ENCODE measurements around the gene TNS1. TPM values are rescaled to one million over a fixed set of nuclear protein-coding genes. Genes with fewer than 3 reads are reported as not detected.
A peak's percentile ranks its signal among the peaks of the same experiment; 100 is the strongest.

Gene TNS1
- polyA plus RNA-seq, 3 donors = 0.26 to 1.6 (median 1.5) TPM

GRCh38 chr2:217947383-217948350, 55.1 kb downstream of the TNS1 start:
- no peaks in the 10 kb centered on the region for H3K36me3 ChIP-seq (replicated peaks in 1 of 2; ENCODE audit: control insufficient read depth in 1 of 2, insufficient read depth in 2 of 2, low read length in 2 of 2)
- peaks cover 0 to 4% of the 10 kb centered on the region in 2 donors for H3K36me3 Mint-ChIP-seq
- TF ChIP-seq CTCF (IDR thresholded peaks at IDR 0.05) = no peak
- peaks cover 23% of the 10 kb centered on the region for H3K4me1 Mint-ChIP-seq
- H3K27ac Mint-ChIP-seq = peak overlapping the region in 1 of 7 donors; percentile 19
- no peaks in the 10 kb centered on the region for H3K9me3 Mint-ChIP-seq
- H2AFZ ChIP-seq (ENCODE audit: insufficient read depth, low read depth, low read length, poor library complexity, severe bottlenecking) = no peak overlapping the region
- no peaks in the 10 kb centered on the region for H3K27me3 ChIP-seq (ENCODE audit: control insufficient read depth in 2 of 2, insufficient read depth in 2 of 2, low read length in 2 of 2)
- H3K27me3 Mint-ChIP-seq (ENCODE audit: low read depth in 3 of 3) = peaks cover 0 to 4% (median 1%) of the 10 kb centered on the region in 3 donors
- H3K9ac ChIP-seq (ENCODE audit: insufficient read depth, low read length, poor library complexity, severe bottlenecking) = no peak overlapping the region
- peaks cover 17 to 23% of the 10 kb centered on the region in 2 donors for H3K4me1 ChIP-seq (ENCODE audit: control insufficient read depth in 1 of 2, insufficient read depth in 2 of 2, low read length in 2 of 2)
- no peak for DNase-seq
- no peak overlapping the region for H3K4me3 Mint-ChIP-seq
- WGBS (ENCODE audit: insufficient coverage) = 93% methylated on average over 15 of the region's 19 CpGs
- no peak overlapping the region for H3K4me3 ChIP-seq (replicated peaks in 1 of 3; ENCODE audit: low read depth in 2 of 3, low read length in 3 of 3)
- H3K4me2 ChIP-seq (replicated peaks; ENCODE audit: extremely low read depth, low read length, poor library complexity, severe bottlenecking) = no peak overlapping the region
- H3K9me3 ChIP-seq (replicated peaks in 1 of 2; ENCODE audit: control insufficient read depth in 1 of 2, insufficient read depth in 1 of 2, low read length in 2 of 2) = no peaks in the 10 kb centered on the region
- intact Hi-C loops (cut with micrococcal nuclease) = loop anchor here in 1 of 2 donors (5.0 kb wide), 1 partner anchor 40 kb away; no protein-coding TSS in a partner anchor
- H4K20me1 ChIP-seq (ENCODE audit: insufficient read depth, low read length) = no peaks in the 10 kb centered on the region
- H3K27ac ChIP-seq (ENCODE audit: low read depth in 1 of 2, low read length in 2 of 2) = no peak overlapping the region
- no peaks in the 10 kb centered on the region for H3K79me2 ChIP-seq (ENCODE audit: insufficient read depth, low read length)

GRCh38 chr2:217946051-217946450, 56.7 kb downstream of the TNS1 start:
- Histone ChIP-seq H3K36me3 (replicated peaks in 1 of 2; ENCODE audit: control insufficient read depth in 1 of 2, insufficient read depth in 2 of 2, low read length in 2 of 2) (no peaks in the 10 kb centered on the region), H3K4me2 (replicated peaks; ENCODE audit: extremely low read depth, low read length, poor library complexity, severe bottlenecking) (no peak overlapping the region), H3K9ac (ENCODE audit: insufficient read depth, low read length, poor library complexity, severe bottlenecking) (no peak overlapping the region), H3K79me2 (ENCODE audit: insufficient read depth, low read length) (no peaks in the 10 kb centered on the region), H2AFZ (ENCODE audit: insufficient read depth, low read depth, low read length, poor library complexity, severe bottlenecking) (no peak overlapping the region), H3K9me3 (replicated peaks in 1 of 2; ENCODE audit: control insufficient read depth in 1 of 2, insufficient read depth in 1 of 2, low read length in 2 of 2) (no peaks in the 10 kb centered on the region), H3K4me3 (replicated peaks in 1 of 3; ENCODE audit: low read depth in 2 of 3, low read length in 3 of 3) (no peak overlapping the region), H4K20me1 (ENCODE audit: insufficient read depth, low read length) (no peaks in the 10 kb centered on the region), H3K27ac (ENCODE audit: low read depth in 1 of 2, low read length in 2 of 2) (no peak overlapping the region), H3K27me3 (ENCODE audit: control insufficient read depth in 2 of 2, insufficient read depth in 2 of 2, low read length in 2 of 2) (no peaks in the 10 kb centered on the region), H3K4me1 (ENCODE audit: control insufficient read depth in 1 of 2, insufficient read depth in 2 of 2, low read length in 2 of 2) (peaks cover 17 to 28% of the 10 kb centered on the region in 2 donors)
- no peaks in the 10 kb centered on the region for H3K9me3 Mint-ChIP-seq
- no peak for TF ChIP-seq CTCF (IDR thresholded peaks at IDR 0.05)
- no peak overlapping the region for H3K4me3 Mint-ChIP-seq
- 100% methylated on average over 2 of the region's 6 CpGs for WGBS (ENCODE audit: insufficient coverage)
- peaks cover 0 to 6% of the 10 kb centered on the region in 2 donors for H3K36me3 Mint-ChIP-seq
- no peak for DNase-seq
- peak overlapping the region in 1 of 7 donors; percentile 43 for H3K27ac Mint-ChIP-seq
- intact Hi-C loops (cut with micrococcal nuclease) = loop anchor here in 1 of 2 donors (5.0 kb wide), 1 partner anchor 39 kb away; no protein-coding TSS in a partner anchor
- peaks cover 30% of the 10 kb centered on the region for H3K4me1 Mint-ChIP-seq
- peaks cover 1 to 10% (median 6%) of the 10 kb centered on the region in 3 donors for H3K27me3 Mint-ChIP-seq (ENCODE audit: low read depth in 3 of 3)

Measured in CD14-positive monocyte (primary cell).